HCT116 (cell line): ENCODE results near the gene TM9SF4. TPM values are rescaled to one million over a fixed set of nuclear protein-coding genes. Genes with fewer than 3 reads are reported as not detected.

Experiments
- ATAC-seq: fragments of 200-7000 bp; cut with Tn5 transposase; 2 replicates; pipeline ENCODE4 v1.9.1; 2020; ENCODE audit warnings: mild to moderate bottlenecking, moderate library complexity
- BruUV-seq: library from RNA; stranded (reverse); fragments of 400-500 nt; replicated peaks from 2 replicates; lab custom pipeline; 2021; lab: Mats Ljungman, UMichigan
- CTCF ChIA-PET: fragments of 300-600 bp; sonication (Branson Sonifier 250); formaldehyde crosslinking; loops from one replicate; lab custom pipeline; 2021; ENCODE audit warnings: antibody characterized with exemption; lab: Charles Lee
- POLR2A ChIA-PET: fragments of 300-600, 350-600 bp; sonication (Branson Sonifier 250); formaldehyde crosslinking; loops from one replicate; lab custom pipeline; 2021; ENCODE audit warnings: antibody characterized with exemption; lab: Charles Lee
- RAD21 ChIA-PET, 2 experiments: fragments of 300-600 bp; sonication (Branson Sonifier 250); formaldehyde crosslinking; loops; one replicate each; lab custom pipeline; 2023; ENCODE audit warnings: low total read pairs in 2 of 2; ENCODE audit not compliant: uncharacterized antibody in 2 of 2, unreplicated experiment in 2 of 2, low non-redundant PET in 1 of 2; lab: Charles Lee
- DNase-seq: peaks from one replicate; pipeline ENCODE4 v3.0.0-alpha.2; 2010; ENCODE audit warnings: low read depth, low spot score
- H2AFZ ChIP-seq: fragments of 200-600 bp; shearing (Covaris generic), sonication (generic); 2 replicates; pipeline ENCODE4 v1.6.1; 2017; ENCODE audit warnings: low read depth, mixed run types, mixed read lengths, antibody characterized with exemption, low read length; ENCODE audit not compliant: poor library complexity, severe bottlenecking
- H3K27ac ChIP-seq: 2 replicates; pipeline ENCODE4 v1.5.1; 2012; ENCODE audit warnings: low read depth, low read length
- H3K27me3 ChIP-seq: fragments of 200-600 bp; sonication (generic); 2 replicates; pipeline ENCODE4 v1.6.1; 2016; ENCODE audit warnings: mixed run types, low read length, mixed read lengths; ENCODE audit not compliant: insufficient read depth
- H3K36me3 ChIP-seq, 2 experiments: fragments of 200-500 bp in 1 of 2; fragments of 200-600 bp in 1 of 2; sonication (Bioruptor generic) in 1 of 2; sonication (generic) in 1 of 2; 2 replicates each; pipeline versions ENCODE4 v1.5.1 to v1.6.1; 2014 to 2016; ENCODE audit warnings: low read length in 2 of 2, inconsistent platforms in 1 of 2, mixed read lengths in 1 of 2, mixed run types in 1 of 2; ENCODE audit not compliant: insufficient read depth in 2 of 2, control insufficient read depth in 1 of 2
- H3K4me1 ChIP-seq, 2 experiments: fragments of 200-600 bp in 1 of 2; sonication (generic) in 1 of 2; 2 replicates each; pipeline versions ENCODE4 v1.5.1 to v1.6.1; 2012 to 2017; ENCODE audit warnings: low read length in 2 of 2, inconsistent platforms in 1 of 2, mild to moderate bottlenecking in 1 of 2, mixed read lengths in 1 of 2, mixed run types in 1 of 2, moderate library complexity in 1 of 2; ENCODE audit not compliant: insufficient read depth in 2 of 2, control insufficient read depth in 1 of 2
- H3K4me2 ChIP-seq: fragments of 200-600 bp; sonication (generic); 2 replicates; pipeline ENCODE4 v1.6.1; 2017; ENCODE audit warnings: mixed run types, low read length, mixed read lengths
- H3K4me3 ChIP-seq, 2 experiments: fragments of 200-600 bp in 1 of 2; sonication (generic) in 1 of 2; replicated peaks in 1 of 2; 2 replicates each; pipeline ENCODE4 v1.5.1; 2011 to 2016; ENCODE audit warnings: low read length in 2 of 2, control low read depth in 1 of 2, low read depth in 1 of 2, mild to moderate bottlenecking in 1 of 2, mixed read lengths in 1 of 2, mixed run types in 1 of 2
- H3K79me2 ChIP-seq: fragments of 200-600 bp; sonication (generic); 2 replicates; pipeline ENCODE4 v1.6.1; 2017; ENCODE audit warnings: mild to moderate bottlenecking, mixed run types, low read length, moderate library complexity, mixed read lengths; ENCODE audit not compliant: insufficient read depth
- H3K9ac ChIP-seq: fragments of 200-600 bp; sonication (generic); 2 replicates; pipeline ENCODE4 v1.6.1; 2016; ENCODE audit warnings: low read length, mixed read lengths
- H3K9me2 ChIP-seq: fragments of 200-600 bp; sonication (generic), shearing (Covaris generic); 2 replicates; pipeline ENCODE4 v1.6.1; 2017; ENCODE audit warnings: mixed run types, mild to moderate bottlenecking, moderate library complexity; ENCODE audit not compliant: insufficient read depth
- H3K9me3 ChIP-seq, 2 experiments: fragments of 200-500 bp in 1 of 2; fragments of 200-600 bp in 1 of 2; sonication (Bioruptor generic) in 1 of 2; sonication (generic) in 1 of 2; 2 replicates each; pipeline ENCODE4 v1.6.1; 2014 to 2017; ENCODE audit warnings: low read length in 2 of 2, mixed read lengths in 2 of 2, inconsistent platforms in 1 of 2, low read depth in 1 of 2, mild to moderate bottlenecking in 1 of 2, mixed run types in 1 of 2, moderate library complexity in 1 of 2; ENCODE audit not compliant: control insufficient read depth in 1 of 2, insufficient read depth in 1 of 2
- H4K20me1 ChIP-seq: fragments of 200-600 bp; sonication (generic), shearing (Covaris generic); 2 replicates; pipeline ENCODE4 v1.6.1; 2017; ENCODE audit warnings: mixed run types, mild to moderate bottlenecking, moderate library complexity; ENCODE audit not compliant: insufficient read depth
- ATF3 ChIP-seq: IDR thresholded peaks from 2 replicates; pipeline ENCODE4 v1.6.1; 2012
- CBX3 ChIP-seq: IDR thresholded peaks from 2 replicates; pipeline ENCODE4 v1.6.1; 2012; ENCODE audit warnings: low read depth
- CEBPB ChIP-seq: IDR thresholded peaks from 2 replicates; pipeline ENCODE4 v1.6.1; 2012; ENCODE audit warnings: low read depth
- ELF1 ChIP-seq: IDR thresholded peaks from 2 replicates; pipeline ENCODE4 v1.6.1; 2012; ENCODE audit warnings: low read depth, borderline replicate concordance
- EZH2 ChIP-seq: fragments of 200-600 bp; sonication (generic); IDR thresholded peaks from 2 replicates; pipeline ENCODE4 v1.6.1; 2017; ENCODE audit warnings: antibody characterized with exemption, mixed run types
- EZH2phosphoT487 ChIP-seq: fragments of 200-600 bp; IDR thresholded peaks from 2 replicates; pipeline ENCODE4 v1.6.1; 2018; ENCODE audit warnings: antibody characterized with exemption, borderline replicate concordance
- FOSL1 ChIP-seq: IDR thresholded peaks from 2 replicates; pipeline ENCODE4 v1.6.1; 2012; ENCODE audit warnings: low read depth
- JUND ChIP-seq: IDR thresholded peaks from 2 replicates; pipeline ENCODE4 v1.6.1; 2012
- POLR2AphosphoS5 ChIP-seq: IDR thresholded peaks from 2 replicates; pipeline ENCODE4 v1.6.1; 2011; ENCODE audit warnings: mild to moderate bottlenecking, low read depth, low read length, moderate library complexity
- RAD21 ChIP-seq: IDR thresholded peaks from 2 replicates; pipeline ENCODE4 v1.6.1; 2012; ENCODE audit warnings: low read depth, mild to moderate bottlenecking
- SP1 ChIP-seq: IDR thresholded peaks from 2 replicates; pipeline ENCODE4 v1.6.1; 2012; ENCODE audit warnings: low read depth
- SRF ChIP-seq: IDR thresholded peaks from 2 replicates; pipeline ENCODE4 v1.6.1; 2012; ENCODE audit warnings: low read depth
- TCF7L2 ChIP-seq: IDR thresholded peaks from 2 replicates; pipeline ENCODE4 v1.7.0; 2011; ENCODE audit warnings: borderline replicate concordance, inconsistent platforms; ENCODE audit not compliant: insufficient read depth, insufficient read length; ENCODE audit errors: extremely low read depth
- YY1 ChIP-seq: IDR thresholded peaks from 2 replicates; pipeline ENCODE4 v1.6.1; 2011; ENCODE audit warnings: low read length, low read depth, moderate library complexity, mild to moderate bottlenecking; ENCODE audit not compliant: insufficient replicate concordance; ENCODE audit errors: extremely low read depth
- ZFX ChIP-seq: fragments of 450-650 bp; IDR thresholded peaks from 2 replicates; pipeline ENCODE4 v1.6.1; 2017
- ZNF274 ChIP-seq: fragments of 200-500 bp; sonication (Bioruptor generic); IDR thresholded peaks from 2 replicates; pipeline ENCODE4 v1.6.1; 2014; ENCODE audit warnings: mild to moderate bottlenecking, low read depth, low read length, inconsistent platforms
- intact Hi-C: fragments of 100-400 bp; cut with micrococcal nuclease; formaldehyde crosslinking; loops from 2 replicates; pipeline ENCODE4 v1.10.0; 2022
- total RNA-seq: library from RNA; stranded (reverse); gene quantifications from one replicate; pipeline ENCODE4 v1.2.1, GENCODE V29; 2021; ENCODE audit not compliant: unreplicated experiment
- TF ChIP-seq, protein P1 (sequence below): IDR thresholded peaks from 2 replicates; pipeline ENCODE4 v1.6.1; 2012
- TF ChIP-seq, protein P2 (sequence below), 3 experiments: fragments of 200-600 bp in 1 of 3; sonication (generic) in 1 of 3; IDR thresholded peaks in 2 of 3; conservative IDR thresholded peaks in 1 of 3; 2 replicates each; pipeline ENCODE4 v1.5.1; 2012 to 2017; ENCODE audit warnings: low read depth in 2 of 3, low read length in 2 of 3, antibody characterized with exemption in 1 of 3, borderline replicate concordance in 1 of 3, control low read depth in 1 of 3, mild to moderate bottlenecking in 1 of 3, mixed read lengths in 1 of 3, mixed run types in 1 of 3, moderate library complexity in 1 of 3; ENCODE audit not compliant: insufficient read depth in 1 of 3

The TM9SF4 gene
- total RNA-seq, 1 experiment from 2014 or later, result 51.2 TPM

DNA sequence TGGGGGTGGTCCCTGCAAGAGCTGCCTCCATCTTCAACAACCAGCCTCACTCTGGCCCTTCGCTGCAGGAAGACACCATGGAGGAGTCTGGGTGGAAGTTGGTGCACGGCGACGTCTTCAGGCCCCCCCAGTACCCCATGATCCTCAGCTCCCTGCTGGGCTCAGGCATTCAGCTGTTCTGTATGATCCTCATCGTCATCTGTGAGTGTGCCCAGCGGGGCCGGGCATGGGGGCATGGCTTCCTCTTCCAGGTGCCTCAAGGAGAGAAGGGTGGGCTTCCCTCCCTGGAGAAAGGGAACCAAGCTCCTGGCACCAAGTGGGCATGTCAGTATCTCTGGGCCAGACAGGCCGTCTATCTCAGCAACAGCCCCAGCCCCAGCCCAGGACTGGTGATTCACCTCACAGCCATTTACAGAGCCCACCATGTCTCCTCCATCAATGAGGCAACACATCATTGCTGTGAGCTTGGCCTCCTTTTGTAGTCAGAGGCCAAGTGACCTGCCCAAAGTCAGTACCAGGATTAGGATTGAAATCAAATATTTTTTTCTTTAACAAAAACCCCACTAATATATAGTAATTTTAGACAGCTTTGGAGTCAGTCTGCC is 40.2 kb downstream of the TM9SF4 start:
- ChIA-PET RAD21 (no interaction called here), POLR2A (no interaction called here), CTCF (no interaction called here)
- no peak overlapping the region for H3K9ac ChIP-seq
- H4K20me1 ChIP-seq, result no peaks in the 10 kb centered on the region
- no peak overlapping the region for H3K4me3 ChIP-seq
- DNase-seq (no peak), ATAC-seq (no peak)
- no TSS peak for BruUV-seq
- no peaks in the 10 kb centered on the region for H3K9me2 ChIP-seq
- intact Hi-C loops, result loop anchor here (10.0 kb wide), 1 partner anchor 65 kb away; no protein-coding TSS in a partner anchor
- H3K4me2 ChIP-seq, result no peak overlapping the region
- no peak overlapping the region for H3K27ac ChIP-seq
- H3K79me2 ChIP-seq, result no peaks in the 10 kb centered on the region
- no peak for TF ChIP-seq POLR2AphosphoS5
- no peak for TF ChIP-seq YY1
- no peak for TF ChIP-seq ZNF274
- no peak for TF ChIP-seq FOSL1
- TF ChIP-seq, protein P1, sequence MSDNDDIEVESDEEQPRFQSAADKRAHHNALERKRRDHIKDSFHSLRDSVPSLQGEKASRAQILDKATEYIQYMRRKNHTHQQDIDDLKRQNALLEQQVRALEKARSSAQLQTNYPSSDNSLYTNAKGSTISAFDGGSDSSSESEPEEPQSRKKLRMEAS, result no peak
- no peak for TF ChIP-seq JUND
- no peak for TF ChIP-seq ATF3
- TF ChIP-seq EZH2phosphoT487, result no peak
- no peak for TF ChIP-seq CEBPB
- H2AFZ ChIP-seq, result no peak overlapping the region
- H3K4me1 ChIP-seq, result no peaks in the 10 kb centered on the region
- no peaks in the 10 kb centered on the region for H3K27me3 ChIP-seq
- no peaks in the 10 kb centered on the region for H3K9me3 ChIP-seq
- H3K36me3 ChIP-seq, result peaks cover 36 to 52% of the 10 kb centered on the region in 2 experiments; a peak in 3 of 4 replicates

DNA sequence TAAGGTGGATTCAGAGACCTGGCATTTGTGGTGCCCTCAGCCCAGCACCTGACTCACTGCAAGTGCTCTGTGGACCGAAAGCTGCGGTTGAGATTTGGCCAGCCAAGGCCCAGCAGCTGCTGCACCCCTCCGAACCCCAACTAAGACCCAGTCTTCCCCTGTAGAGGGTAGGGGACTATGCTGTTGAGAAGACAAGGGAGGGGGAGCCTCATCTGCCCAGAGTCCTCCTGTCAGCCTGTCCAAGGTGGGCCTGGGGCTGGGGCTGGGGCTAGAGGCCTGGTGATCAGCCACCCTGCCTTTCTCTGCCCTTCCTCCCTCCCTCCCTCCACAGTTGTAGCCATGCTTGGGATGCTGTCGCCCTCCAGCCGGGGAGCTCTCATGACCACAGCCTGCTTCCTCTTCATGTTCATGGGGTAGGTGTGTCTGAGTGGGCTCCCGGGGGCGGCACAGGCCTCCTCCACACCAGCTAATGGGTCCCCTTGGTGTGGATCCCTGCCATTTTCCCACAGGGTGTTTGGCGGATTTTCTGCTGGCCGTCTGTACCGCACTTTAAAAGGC is 40.9 kb downstream of the TM9SF4 start:
- no peaks in the 10 kb centered on the region for H3K9me3 ChIP-seq
- H3K27ac ChIP-seq, result no peak overlapping the region
- no peaks in the 10 kb centered on the region for H3K9me2 ChIP-seq
- peaks cover 30 to 47% of the 10 kb centered on the region in 2 experiments; a peak in 3 of 4 replicates for H3K36me3 ChIP-seq
- RAD21 ChIA-PET, result no interaction called here
- no peak overlapping the region for H3K4me3 ChIP-seq
- POLR2A ChIA-PET, result no interaction called here
- no peak overlapping the region for H2AFZ ChIP-seq
- TF ChIP-seq JUND (no peak), SRF (no peak), ZFX (no peak), SP1 (no peak), TCF7L2 (no peak), CEBPB (no peak), CBX3 (no peak), ELF1 (no peak), FOSL1 (no peak), YY1 (no peak), ATF3 (no peak), RAD21 (no peak), EZH2 (no peak)
- TF ChIP-seq, protein P2, sequence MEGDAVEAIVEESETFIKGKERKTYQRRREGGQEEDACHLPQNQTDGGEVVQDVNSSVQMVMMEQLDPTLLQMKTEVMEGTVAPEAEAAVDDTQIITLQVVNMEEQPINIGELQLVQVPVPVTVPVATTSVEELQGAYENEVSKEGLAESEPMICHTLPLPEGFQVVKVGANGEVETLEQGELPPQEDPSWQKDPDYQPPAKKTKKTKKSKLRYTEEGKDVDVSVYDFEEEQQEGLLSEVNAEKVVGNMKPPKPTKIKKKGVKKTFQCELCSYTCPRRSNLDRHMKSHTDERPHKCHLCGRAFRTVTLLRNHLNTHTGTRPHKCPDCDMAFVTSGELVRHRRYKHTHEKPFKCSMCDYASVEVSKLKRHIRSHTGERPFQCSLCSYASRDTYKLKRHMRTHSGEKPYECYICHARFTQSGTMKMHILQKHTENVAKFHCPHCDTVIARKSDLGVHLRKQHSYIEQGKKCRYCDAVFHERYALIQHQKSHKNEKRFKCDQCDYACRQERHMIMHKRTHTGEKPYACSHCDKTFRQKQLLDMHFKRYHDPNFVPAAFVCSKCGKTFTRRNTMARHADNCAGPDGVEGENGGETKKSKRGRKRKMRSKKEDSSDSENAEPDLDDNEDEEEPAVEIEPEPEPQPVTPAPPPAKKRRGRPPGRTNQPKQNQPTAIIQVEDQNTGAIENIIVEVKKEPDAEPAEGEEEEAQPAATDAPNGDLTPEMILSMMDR (IDR thresholded peaks at IDR 0.05 in 2 of 3, conservative IDR thresholded peaks at IDR 0.05 in 1 of 3; ENCODE audit: borderline replicate concordance in 1 of 3, insufficient read depth in 1 of 3, low read depth in 2 of 3, low read length in 2 of 3), result no peak
- TF ChIP-seq, protein P1, result no peak
- TF ChIP-seq, all 23 proteins: peak for 0
- DNase-seq (no peak), ATAC-seq (no peak)
- no TSS peak for BruUV-seq
- Histone ChIP-seq H3K4me2 (no peak overlapping the region), H3K79me2 (no peaks in the 10 kb centered on the region), H3K4me1 (no peaks in the 10 kb centered on the region), H4K20me1 (no peaks in the 10 kb centered on the region), H3K27me3 (no peaks in the 10 kb centered on the region), H3K9ac (no peak overlapping the region)
- CTCF ChIA-PET, result no interaction called here
- intact Hi-C loops, result loop anchor here (10.0 kb wide), 1 partner anchor 64 kb away; no protein-coding TSS in a partner anchor
